GM21423 (cell line): ENCODE data around the gene KRT26.

Experiments used
- ATAC-seq: cut with Tn5 transposase; IDR thresholded peaks from one replicate; pipeline ENCODE4 v1.9.1; 2021; ENCODE audit warnings: mild to moderate bottlenecking, moderate library complexity; ENCODE audit not compliant: unreplicated experiment

The KRT26 gene

GRCh38 chr17:40734018-40734417 lies 38.0 kb downstream of the KRT26 start:
- no peak for ATAC-seq

DNA sequence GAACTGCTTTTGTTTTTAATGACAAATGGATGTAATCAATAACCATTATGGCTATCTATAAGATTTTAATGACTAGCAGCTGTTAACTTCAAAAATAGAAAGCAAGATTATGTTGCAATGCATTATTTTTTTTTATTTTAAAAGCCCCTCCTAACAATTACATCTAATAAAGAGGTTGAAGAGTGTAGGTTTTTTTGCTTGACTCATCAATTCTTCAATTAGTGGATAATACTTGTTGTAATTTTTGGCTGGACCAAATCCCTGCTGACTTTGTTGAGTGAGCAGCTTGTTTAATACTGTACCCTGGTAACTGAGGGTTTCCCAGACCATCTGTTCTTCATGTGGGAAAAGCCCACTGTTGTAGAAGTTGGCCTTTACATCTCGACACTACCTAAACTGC lies 41.0 kb downstream of the KRT26 start:
- ATAC-seq, result no peak

DNA sequence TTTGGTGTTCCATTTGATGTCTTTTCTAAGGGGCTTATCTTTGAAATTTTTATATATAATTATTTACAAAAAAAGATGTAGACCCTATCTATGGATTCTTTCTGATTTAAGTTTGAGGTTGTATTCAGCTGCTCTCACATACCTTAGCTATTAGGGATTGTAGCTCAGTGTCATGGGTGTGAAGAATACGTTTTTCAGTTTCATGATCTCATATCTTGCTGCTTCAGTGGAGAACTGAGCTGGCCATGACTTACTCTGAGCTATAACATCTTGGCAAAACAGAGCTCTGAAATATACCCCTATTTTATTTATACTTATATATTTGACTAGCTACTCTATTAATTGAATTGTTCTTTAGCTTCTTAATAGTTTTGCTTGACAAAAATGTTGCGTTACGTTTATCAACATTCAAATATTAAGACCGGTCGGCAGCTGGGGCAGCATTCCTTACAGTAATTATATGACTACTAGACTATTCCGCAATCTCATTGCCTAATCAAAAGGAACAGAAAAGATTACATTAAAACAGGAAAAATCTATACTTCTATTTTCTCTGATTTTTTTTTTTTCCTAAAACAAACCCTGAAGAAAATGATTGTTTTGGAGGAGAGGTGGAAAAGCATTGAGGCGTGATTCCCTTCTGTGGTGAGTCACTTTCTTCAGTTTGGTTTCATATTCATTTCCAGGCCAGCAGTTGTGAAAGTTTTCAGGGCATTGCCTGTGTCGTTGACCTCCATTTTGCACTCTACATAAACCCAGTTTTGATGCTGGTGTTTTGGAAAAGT lies 44.4 kb downstream of the KRT26 start:
- peak; percentile 53 for ATAC-seq

DNA sequence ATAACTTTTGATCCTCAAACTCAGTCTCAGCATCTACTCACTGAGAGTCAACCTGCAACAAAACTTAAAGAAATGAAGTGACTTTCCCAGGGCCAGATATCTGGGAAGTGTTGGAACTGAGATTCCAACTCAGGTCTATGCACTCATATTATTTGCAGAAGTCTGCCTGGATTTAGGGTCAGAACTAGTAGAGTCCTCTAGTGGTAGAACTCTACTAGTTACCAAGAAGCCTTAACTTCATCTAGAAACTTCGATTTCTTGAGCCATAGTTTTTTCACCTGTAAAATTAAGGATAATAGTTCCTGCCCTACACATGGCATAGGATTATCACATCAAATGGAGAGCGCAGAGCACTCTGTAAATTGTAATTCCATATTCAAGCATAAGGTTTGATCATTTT lies 45.1 kb downstream of the KRT26 start:
- ATAC-seq, result no peak

DNA sequence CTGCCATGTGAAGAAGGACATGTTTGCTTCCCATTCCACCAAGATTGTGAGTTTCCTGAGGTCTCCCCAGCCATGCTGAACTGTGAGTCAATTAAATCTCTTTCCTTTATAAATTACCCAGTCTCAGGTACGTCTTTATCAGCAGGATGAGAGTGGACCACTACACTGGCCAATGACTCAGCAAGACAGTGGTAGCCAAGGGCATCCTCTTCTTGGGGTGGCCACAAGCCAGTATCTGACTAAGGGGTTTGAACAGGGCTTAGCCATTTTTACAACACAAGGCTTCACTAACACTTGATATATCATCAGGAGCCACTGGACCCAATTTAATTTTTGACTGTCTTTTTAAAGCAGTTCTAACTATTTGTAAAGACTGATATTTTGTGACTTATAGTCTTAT lies 47.3 kb downstream of the KRT26 start:
- no peak for ATAC-seq

DNA sequence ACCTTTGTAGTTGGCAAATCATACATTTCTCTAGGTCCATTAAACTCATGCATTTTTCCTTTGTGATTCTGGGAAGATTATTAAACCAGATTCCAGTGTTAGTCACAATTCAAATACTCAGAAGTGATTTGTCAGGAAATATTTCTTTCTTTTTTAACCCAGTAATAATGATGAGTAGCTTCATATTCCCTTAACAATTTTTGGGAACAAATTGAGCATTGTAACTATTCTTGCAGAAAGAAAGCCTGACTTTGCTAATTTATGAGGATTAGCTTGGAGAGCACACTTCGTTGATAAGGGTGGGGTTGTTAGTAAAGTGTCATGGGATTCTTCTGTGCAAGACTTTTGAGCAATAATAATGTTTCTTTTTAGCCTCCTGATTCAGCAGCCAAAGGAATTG lies 49.8 kb downstream of the KRT26 start:
- ATAC-seq, result no peak

DNA sequence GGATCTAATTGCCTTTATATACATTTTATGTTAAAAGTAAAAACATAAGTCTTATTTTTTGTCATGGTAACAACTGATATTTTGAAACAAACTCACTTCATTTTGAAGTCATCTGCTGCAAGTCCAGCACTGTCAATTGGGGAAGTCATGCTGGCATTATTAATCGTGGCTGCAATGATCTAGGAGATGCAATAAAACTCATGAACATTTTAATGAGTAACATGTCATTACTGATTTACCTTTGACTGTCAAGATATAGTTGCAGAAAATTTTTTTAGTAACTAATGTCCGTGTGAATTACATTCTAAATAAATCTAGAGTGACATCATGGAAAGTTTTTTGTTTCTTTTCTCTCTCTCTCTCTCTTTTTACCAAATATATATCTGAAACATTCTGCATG lies 51.1 kb downstream of the KRT26 start:
- no peak for ATAC-seq

DNA sequence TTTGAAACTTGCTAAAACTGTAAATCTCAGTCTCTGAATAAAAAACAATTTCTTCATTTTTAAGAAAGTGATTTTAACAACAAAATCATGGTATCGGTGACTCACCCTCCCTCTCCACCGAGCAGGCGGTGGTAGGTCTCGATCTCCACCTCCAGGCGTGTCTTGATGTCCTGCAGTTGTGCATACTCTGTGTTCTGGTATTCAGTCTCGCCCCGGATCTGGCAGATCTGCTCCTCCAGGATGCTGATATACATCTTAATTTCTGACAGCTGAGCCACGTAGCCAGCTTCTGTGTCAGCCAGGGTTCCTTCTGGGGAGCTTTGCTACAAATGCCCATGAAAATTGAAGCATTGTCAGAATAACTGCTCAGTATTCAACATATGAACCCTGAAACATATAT lies 53.1 kb downstream of the KRT26 start:
- no peak for ATAC-seq

DNA sequence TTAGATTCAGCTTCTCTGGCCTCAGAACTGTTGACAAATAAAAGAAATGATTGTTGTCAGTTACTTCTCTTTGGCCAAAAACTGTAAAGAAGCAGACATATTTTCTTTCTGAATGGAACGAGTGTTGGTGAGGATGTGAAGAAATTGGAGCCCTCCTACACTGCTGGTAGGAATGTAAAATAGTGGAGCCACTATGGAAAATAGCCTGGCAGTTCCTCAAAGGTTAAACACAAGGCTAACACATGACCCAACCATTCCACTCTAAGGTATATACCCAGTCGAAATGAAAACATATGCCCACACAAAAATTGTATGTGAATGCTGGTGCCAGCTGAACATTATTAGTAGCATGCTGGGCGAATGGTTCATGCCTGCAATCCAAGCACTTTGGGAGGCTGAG lies 54.2 kb downstream of the KRT26 start:
- no peak for ATAC-seq
